ENCODE results near the gene ATAD2B.

The ATAD2B gene

GRCh38 chr2:23867449-23867848, 59.5 kb downstream of the ATAD2B start:
- Mint-ChIP-seq H3K4me3 (no peak overlapping the region), H3K4me1 (no peaks in the 10 kb centered on the region), H3K27ac (no peak overlapping the region), H3K27me3 (no peaks in the 10 kb centered on the region), H3K9me3 (no peaks in the 10 kb centered on the region)
- DNase-seq (no peak), ATAC-seq (peak; percentile 33)

DNA sequence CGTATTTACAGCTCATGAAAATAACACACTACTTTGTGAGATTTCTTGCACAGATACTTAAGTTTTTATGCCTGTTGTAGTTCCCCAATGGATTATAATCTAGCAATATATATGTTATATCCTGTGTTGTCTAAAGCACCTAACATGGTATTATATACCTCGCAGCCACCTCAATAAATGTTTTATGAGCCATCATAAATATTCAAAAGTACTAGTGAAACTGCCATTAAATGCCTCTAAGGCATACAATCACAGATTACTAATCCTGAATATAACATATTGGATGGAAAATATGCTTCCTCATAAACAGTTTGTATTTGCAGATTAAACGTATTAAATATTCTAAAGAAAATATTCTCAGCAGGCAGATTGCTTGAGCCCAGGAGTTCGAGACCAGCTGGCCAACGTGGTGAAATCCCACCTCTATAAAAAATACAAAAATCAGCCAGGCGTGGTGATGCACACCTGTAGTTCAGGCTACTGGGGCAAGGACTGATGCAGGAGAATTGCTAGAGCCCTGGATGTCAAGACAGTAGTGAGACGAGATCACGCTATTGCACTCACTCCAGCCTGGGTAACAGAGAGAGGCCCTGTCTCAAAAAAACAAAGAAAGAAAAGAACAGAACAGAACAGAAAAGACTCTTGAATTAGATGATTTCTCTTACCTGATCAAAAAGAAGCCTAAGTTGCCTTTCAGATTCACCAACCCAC, 64.1 kb downstream of the ATAD2B start:
- H3K27ac Mint-ChIP-seq = no peak overlapping the region
- no peak for ATAC-seq

DNA sequence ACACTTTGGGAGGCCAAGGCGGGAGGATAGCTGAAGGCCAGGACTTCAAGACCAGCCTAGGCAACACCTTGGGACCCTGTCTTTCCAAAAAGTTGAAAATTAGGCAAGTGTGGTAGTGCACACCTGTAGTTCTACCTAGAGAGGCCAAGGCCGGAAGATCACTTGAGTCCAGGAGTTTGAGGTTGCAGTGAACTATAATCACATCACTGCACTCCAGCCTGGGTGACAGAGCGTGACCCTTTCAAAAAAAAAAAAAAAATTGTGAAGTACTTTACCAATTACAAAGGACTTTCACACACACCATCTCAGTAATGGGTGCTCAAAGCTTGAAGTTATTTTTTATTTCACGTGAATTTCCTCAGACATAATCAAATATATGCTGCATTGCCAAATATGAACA, 65.0 kb downstream of the ATAD2B start:
- no peaks in the 10 kb centered on the region for H3K4me1 Mint-ChIP-seq
- DNase-seq = no peak
- no peaks in the 10 kb centered on the region for H3K27me3 Mint-ChIP-seq
- no peak overlapping the region for H3K27ac Mint-ChIP-seq
- no peak for ATAC-seq
- no peaks in the 10 kb centered on the region for H3K9me3 Mint-ChIP-seq
- no peak overlapping the region for H3K4me3 Mint-ChIP-seq

More for the DNA sequence above, 64.1 kb downstream of the ATAD2B start:
- DNase-seq = no peak
- H3K27me3 Mint-ChIP-seq = no peaks in the 10 kb centered on the region
- H3K4me1 Mint-ChIP-seq = no peaks in the 10 kb centered on the region
- no peak overlapping the region for H3K4me3 Mint-ChIP-seq
- H3K9me3 Mint-ChIP-seq = no peaks in the 10 kb centered on the region

- no peak overlapping the region for H3K27ac Mint-ChIP-seq
- no peaks in the 10 kb centered on the region for H3K4me1 Mint-ChIP-seq
- H3K9me3 Mint-ChIP-seq = no peaks in the 10 kb centered on the region
- H3K4me3 Mint-ChIP-seq = no peak overlapping the region
- no peaks in the 10 kb centered on the region for H3K27me3 Mint-ChIP-seq
- ATAC-seq (no peak), DNase-seq (no peak)
Observed at GRCh38 chr2:23859983-23860382, 66.9 kb downstream of the ATAD2B start.

- ATAC-seq = no peak
- Mint-ChIP-seq H3K27ac (no peak overlapping the region), H3K4me3 (no peak overlapping the region), H3K4me1 (no peaks in the 10 kb centered on the region), H3K27me3 (no peaks in the 10 kb centered on the region), H3K9me3 (no peaks in the 10 kb centered on the region)
- no peak for DNase-seq
Observed at GRCh38 chr2:23859234-23859633, 67.7 kb downstream of the ATAD2B start.

- H3K9me3 Mint-ChIP-seq = no peaks in the 10 kb centered on the region
- no peak overlapping the region for H3K4me3 Mint-ChIP-seq
Observed at GRCh38 chr2:23850564-23851256, 76.2 kb downstream of the ATAD2B start.

GRCh38 chr2:23844905-23845304, 82.0 kb downstream of the ATAD2B start:
- ATAC-seq = no peak

More at GRCh38 chr2:23850564-23851256, 76.2 kb downstream of the ATAD2B start:
- no peak for DNase-seq
- peak overlapping the region in 1 of 2 donors; percentile 16 for H3K27ac Mint-ChIP-seq
- peaks cover 6% of the 10 kb centered on the region for H3K4me1 Mint-ChIP-seq
- no peaks in the 10 kb centered on the region for H3K27me3 Mint-ChIP-seq
- ATAC-seq = no peak

DNA sequence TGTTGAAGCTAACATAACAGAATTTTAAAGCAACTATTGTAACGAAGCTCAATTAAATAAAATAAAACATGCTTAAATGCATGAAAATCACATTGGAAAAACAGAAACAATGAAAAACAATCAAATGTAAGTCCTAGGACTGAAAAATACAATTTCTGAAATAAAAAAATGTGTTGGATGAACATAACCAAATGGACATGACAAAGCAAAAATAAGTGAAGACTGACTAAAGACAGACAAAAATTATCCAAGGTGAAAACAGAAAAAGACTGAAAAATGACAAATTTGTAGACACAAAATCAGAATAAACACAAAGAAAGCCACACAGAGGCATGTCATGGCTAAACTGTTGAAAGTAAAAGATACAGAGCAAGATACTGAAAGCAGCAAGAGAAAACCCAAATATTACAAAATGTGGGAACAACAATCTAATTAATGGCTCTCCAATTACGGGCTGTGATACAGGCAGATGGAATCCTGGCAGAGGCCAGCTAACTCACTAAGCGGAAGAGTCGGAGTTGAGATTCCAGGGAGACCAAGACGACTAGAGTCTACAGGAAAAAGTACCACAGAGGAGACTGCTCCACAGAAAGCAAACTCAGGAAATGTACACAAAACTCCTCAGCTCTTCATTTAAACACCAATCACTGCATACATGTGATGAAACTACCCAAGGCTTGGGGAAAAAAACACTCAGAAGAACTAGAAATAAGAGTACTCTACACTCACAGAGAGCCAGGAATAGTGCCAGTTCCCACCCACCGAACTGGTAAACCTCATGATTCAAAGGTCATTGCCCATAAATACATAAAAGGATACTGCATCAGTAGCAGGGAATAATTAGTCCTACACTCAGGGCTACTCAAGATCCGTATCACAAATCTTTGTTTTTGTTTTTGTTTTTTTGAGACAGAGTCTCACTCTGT, 83.6 kb downstream of the ATAD2B start:
- H3K4me3 Mint-ChIP-seq = no peak overlapping the region
- DNase-seq = no peak
- no peaks in the 10 kb centered on the region for H3K4me1 Mint-ChIP-seq
- H3K27ac Mint-ChIP-seq = no peak overlapping the region
- ATAC-seq = no peak
- no peaks in the 10 kb centered on the region for H3K27me3 Mint-ChIP-seq
- no peaks in the 10 kb centered on the region for H3K9me3 Mint-ChIP-seq

More at GRCh38 chr2:23844905-23845304, 82.0 kb downstream of the ATAD2B start:
- H3K4me3 Mint-ChIP-seq = no peak overlapping the region
- no peaks in the 10 kb centered on the region for H3K9me3 Mint-ChIP-seq
- no peak overlapping the region for H3K27ac Mint-ChIP-seq
- H3K27me3 Mint-ChIP-seq = no peaks in the 10 kb centered on the region
- H3K4me1 Mint-ChIP-seq = no peaks in the 10 kb centered on the region
- no peak for DNase-seq

DNA sequence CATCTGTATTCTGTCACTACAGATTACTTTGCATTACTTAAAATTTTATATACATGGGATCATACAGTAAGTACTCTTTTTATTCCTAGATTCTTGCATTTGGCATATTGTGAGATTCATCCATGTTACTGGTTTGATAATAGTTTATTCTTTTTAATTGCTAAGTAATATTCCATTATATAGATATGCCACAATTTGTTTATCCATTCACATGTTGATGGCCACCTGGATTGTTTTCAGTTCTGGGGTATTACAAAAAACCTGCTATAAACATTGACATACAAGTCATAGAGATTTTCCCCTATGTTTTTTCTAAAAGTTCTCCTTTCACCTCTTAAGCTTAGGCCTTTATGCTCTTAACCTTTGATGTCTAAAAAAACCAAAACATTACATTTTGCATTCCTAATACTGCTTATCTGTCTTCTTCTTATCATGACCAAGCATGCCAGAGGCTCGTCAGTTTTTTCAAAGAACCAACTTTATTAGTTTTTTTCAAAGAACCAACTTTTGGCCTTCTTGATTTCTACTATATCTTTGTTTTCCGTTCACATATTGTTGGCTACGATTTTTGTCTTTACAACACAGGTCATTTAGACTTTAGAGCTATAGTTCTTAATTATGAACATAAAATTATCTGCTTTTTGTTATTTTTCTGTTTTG, 86.9 kb downstream of the ATAD2B start:
- DNase-seq = no peak
- no peak overlapping the region for H3K4me3 Mint-ChIP-seq
- ATAC-seq = no peak
- H3K27me3 Mint-ChIP-seq = no peaks in the 10 kb centered on the region
- no peaks in the 10 kb centered on the region for H3K9me3 Mint-ChIP-seq
- H3K4me1 Mint-ChIP-seq = no peaks in the 10 kb centered on the region
- peak overlapping the region in 1 of 2 donors; percentile 11 for H3K27ac Mint-ChIP-seq

- DNase-seq (no peak), ATAC-seq (no peak)
- no peaks in the 10 kb centered on the region for H3K4me1 Mint-ChIP-seq
- no peaks in the 10 kb centered on the region for H3K9me3 Mint-ChIP-seq
- no peak overlapping the region for H3K27ac Mint-ChIP-seq
- H3K4me3 Mint-ChIP-seq = no peak overlapping the region
- no peaks in the 10 kb centered on the region for H3K27me3 Mint-ChIP-seq
Observed at GRCh38 chr2:23838996-23839395, 87.9 kb downstream of the ATAD2B start.

DNA sequence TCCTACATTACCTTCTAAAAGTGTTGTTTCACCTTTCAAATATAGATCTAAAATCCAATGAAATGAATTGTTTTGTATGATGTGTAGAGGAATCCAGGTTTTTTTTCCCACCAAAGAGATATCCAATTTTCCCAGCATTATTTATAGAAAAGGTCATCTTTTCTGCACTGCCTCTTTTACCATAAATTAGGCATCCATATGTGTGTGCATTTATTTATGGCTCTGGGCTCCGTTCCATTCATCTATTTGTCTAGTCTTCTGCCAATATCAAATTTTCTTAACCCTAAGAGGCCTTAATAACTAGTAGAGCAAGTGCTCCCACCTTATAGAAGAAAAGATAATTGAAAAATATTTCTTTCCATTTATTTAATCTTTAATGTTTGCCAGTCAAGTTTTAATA, 88.3 kb downstream of the ATAD2B start:
- no peaks in the 10 kb centered on the region for H3K4me1 Mint-ChIP-seq

DNA sequence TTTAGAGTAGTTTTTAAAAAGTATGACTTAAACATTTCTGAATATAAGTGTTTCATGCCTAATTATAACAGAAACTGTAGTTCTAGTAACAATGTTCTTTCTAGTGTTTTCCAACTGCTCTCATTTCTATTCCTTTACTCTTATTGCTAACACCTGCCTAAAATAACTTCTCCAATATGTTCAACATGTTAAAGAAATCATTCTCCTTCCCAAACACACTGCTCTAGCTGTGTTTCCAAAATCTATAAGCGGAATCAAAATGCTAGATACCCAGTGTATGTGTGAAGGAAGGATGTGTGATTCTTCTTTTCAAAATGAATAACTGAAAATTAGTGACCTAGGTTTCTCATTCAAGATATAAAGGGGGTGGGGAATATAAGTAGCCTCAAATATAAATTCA, 89.1 kb downstream of the ATAD2B start:
- H3K9me3 Mint-ChIP-seq = no peaks in the 10 kb centered on the region
- H3K4me3 Mint-ChIP-seq = no peak overlapping the region
- no peak for ATAC-seq
- no peak overlapping the region for H3K27ac Mint-ChIP-seq
- H3K27me3 Mint-ChIP-seq = no peaks in the 10 kb centered on the region
- no peak for DNase-seq
- no peaks in the 10 kb centered on the region for H3K4me1 Mint-ChIP-seq

More for the DNA sequence above, 88.3 kb downstream of the ATAD2B start:
- Mint-ChIP-seq H3K4me3 (no peak overlapping the region), H3K9me3 (no peaks in the 10 kb centered on the region), H3K27me3 (no peaks in the 10 kb centered on the region), H3K27ac (no peak overlapping the region)
- DNase-seq (no peak), ATAC-seq (no peak)

GRCh38 chr2:23836971-23837565, 89.9 kb downstream of the ATAD2B start:
- ATAC-seq (no peak), DNase-seq (no peak)
- no peaks in the 10 kb centered on the region for H3K27me3 Mint-ChIP-seq
- H3K4me1 Mint-ChIP-seq = no peaks in the 10 kb centered on the region
- no peak overlapping the region for H3K4me3 Mint-ChIP-seq
- H3K9me3 Mint-ChIP-seq = no peaks in the 10 kb centered on the region
- H3K27ac Mint-ChIP-seq = no peak overlapping the region

- ATAC-seq (no peak), DNase-seq (no peak)
- Mint-ChIP-seq H3K9me3 (no peaks in the 10 kb centered on the region), H3K4me1 (no peaks in the 10 kb centered on the region), H3K27me3 (no peaks in the 10 kb centered on the region), H3K27ac (no peak overlapping the region), H3K4me3 (no peak overlapping the region)
Observed at GRCh38 chr2:23836505-23836904, 90.4 kb downstream of the ATAD2B start.

DNA sequence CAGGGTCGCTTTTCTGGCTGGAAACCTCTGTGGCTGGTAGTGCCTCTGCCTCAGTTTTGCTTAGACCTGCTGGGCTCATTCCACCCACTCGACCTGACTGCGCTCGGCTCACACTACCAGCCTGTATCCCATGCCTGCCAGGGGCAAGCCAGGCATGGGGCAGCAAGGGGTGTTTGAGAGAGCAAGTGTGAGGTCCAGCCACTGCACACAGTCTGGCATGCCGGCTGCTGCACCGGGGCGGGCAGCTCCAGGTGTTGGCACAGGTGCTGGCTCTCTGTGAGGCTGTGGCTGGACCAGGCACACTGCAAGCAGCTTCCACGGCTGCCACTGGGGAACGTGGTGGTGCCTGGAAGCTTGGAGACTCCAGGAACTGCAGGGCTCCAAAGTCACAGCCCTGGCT, 90.9 kb downstream of the ATAD2B start:
- H3K27ac Mint-ChIP-seq = no peak overlapping the region
- no peaks in the 10 kb centered on the region for H3K27me3 Mint-ChIP-seq
- H3K4me1 Mint-ChIP-seq = no peaks in the 10 kb centered on the region
- no peaks in the 10 kb centered on the region for H3K9me3 Mint-ChIP-seq
- ATAC-seq (peak; percentile 28), DNase-seq (no peak)
- H3K4me3 Mint-ChIP-seq = no peak overlapping the region
